OCI-LY7 (cell line): ENCODE results near the gene MEIOC.

ENCODE experiments used
- EZH2phosphoT487 ChIP-seq: fragments of 200-600 bp; sonication (generic); IDR thresholded peaks from 2 replicates; pipeline ENCODE4 v1.6.1; 2018; ENCODE audit warnings: low read depth, borderline replicate concordance, mild to moderate bottlenecking, mixed run types, antibody characterized with exemption, low read length, moderate library complexity, mixed read lengths
- TF ChIP-seq, protein P1 (sequence below): fragments of 200-600 bp; sonication (generic); conservative IDR thresholded peaks from 2 replicates; pipeline ENCODE4 v1.5.1; 2014; ENCODE audit warnings: mild to moderate bottlenecking, antibody characterized with exemption, low read length, moderate library complexity, mixed read lengths

DNA sequence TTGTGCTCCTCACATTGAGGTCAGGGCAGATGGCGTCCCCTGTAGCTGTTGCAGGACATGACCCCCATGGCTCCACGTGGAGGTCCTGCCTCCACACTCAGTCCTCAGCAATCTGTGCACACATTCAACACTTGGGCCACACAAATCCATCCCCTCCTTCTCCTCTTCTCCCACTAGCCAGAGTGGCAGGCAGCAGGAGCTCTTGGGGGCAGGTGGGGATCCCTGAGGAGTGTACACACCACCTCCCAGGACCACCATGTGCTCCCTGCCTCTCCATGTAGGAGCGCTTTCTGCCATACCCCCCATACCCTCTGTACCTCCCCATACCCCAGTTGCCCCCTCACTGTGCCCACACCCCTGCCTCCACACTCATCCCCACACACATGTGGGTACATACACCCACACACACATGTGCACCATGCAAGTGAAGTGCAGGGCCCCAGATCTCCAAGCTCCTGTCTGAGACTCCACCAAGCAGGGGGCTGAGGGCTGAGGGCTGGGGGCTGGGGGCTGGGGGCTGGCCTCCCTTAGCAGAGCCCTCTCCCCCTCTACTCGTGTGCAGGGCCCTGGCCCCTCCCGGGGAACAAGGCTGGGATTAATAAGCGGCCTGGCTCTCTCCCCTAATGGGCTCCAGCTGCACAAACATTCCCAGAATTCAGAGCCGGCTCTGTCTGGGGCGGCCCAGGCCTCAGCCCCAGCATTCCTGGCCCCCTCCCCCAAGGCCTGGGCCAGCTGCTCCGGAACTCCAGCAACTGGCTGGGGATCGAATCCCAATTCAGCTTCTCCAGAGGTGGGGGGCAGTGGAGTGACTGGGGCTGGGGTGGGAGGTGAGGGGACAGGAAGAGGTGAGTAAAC, 48.2 kb upstream of the MEIOC start:
- TF ChIP-seq, protein P1, sequence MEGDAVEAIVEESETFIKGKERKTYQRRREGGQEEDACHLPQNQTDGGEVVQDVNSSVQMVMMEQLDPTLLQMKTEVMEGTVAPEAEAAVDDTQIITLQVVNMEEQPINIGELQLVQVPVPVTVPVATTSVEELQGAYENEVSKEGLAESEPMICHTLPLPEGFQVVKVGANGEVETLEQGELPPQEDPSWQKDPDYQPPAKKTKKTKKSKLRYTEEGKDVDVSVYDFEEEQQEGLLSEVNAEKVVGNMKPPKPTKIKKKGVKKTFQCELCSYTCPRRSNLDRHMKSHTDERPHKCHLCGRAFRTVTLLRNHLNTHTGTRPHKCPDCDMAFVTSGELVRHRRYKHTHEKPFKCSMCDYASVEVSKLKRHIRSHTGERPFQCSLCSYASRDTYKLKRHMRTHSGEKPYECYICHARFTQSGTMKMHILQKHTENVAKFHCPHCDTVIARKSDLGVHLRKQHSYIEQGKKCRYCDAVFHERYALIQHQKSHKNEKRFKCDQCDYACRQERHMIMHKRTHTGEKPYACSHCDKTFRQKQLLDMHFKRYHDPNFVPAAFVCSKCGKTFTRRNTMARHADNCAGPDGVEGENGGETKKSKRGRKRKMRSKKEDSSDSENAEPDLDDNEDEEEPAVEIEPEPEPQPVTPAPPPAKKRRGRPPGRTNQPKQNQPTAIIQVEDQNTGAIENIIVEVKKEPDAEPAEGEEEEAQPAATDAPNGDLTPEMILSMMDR, result no peak
- TF ChIP-seq EZH2phosphoT487, result no peak
